ENCODE data around the gene CDH4. TPM values are rescaled to one million over a fixed set of nuclear protein-coding genes. Genes with fewer than 3 reads are reported as not detected.

The CDH4 gene
- total and polyA plus RNA-seq, 2 donors (not counting 3 experiments of a cell fraction or from before 2014, with no cell fraction given): 0.17 to 0.51 TPM

DNA sequence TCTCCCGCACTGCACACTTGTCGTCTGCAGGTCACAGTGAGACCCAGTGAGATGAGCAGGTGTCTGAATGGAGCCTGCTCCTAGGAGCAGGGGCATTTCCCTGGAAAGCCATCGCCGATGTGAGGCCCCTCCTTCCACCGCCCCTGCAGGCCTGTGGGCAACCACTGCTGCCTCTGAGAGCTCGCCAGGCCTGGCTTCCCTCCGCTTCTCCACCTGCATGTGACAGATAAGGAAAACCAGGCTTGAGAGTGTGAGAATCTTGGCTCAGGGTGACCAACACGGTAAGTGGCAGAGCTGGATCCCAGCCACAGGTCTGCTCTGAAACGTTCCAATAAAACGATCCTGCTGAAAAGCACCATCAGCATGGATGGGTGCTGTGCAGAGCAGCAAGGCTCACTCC lies 332.8 kb downstream of the CDH4 start:
- Histone ChIP-seq H3K4me1 (ENCODE audit: control insufficient read depth, extremely low read depth, insufficient read depth, low read length) (no peaks in the 10 kb centered on the region), H3K27ac (ENCODE audit: insufficient read depth, low read depth, low read length) (no peak overlapping the region), H3K27me3 (ENCODE audit: control insufficient read depth in 2 of 2, insufficient read depth in 2 of 2, low read length in 2 of 2) (no peaks in the 10 kb centered on the region), H3K36me3 (ENCODE audit: control insufficient read depth in 2 of 2, extremely low read depth in 1 of 2, insufficient read depth in 2 of 2, low read length in 2 of 2) (no peaks in the 10 kb centered on the region), H4K20me1 (replicated peaks; ENCODE audit: control insufficient read depth, extremely low read depth, insufficient read depth, low read length) (no peaks in the 10 kb centered on the region), H3K79me2 (ENCODE audit: control insufficient read depth, insufficient read depth, low read length) (no peaks in the 10 kb centered on the region), H3K9me1 (replicated peaks; ENCODE audit: control insufficient read depth, extremely low read depth, insufficient read depth, low read length) (no peaks in the 10 kb centered on the region), H3K4me3 (replicated peaks in 1 of 3; ENCODE audit: insufficient read depth in 1 of 3, low read depth in 1 of 3, low read length in 3 of 3) (no peak overlapping the region), H3K9ac (replicated peaks; ENCODE audit: extremely low read depth, insufficient read depth, low read length) (no peak overlapping the region), H2AFZ (ENCODE audit: low read depth, low read length) (no peak overlapping the region), H3K4me2 (ENCODE audit: insufficient read depth, low read length) (no peak overlapping the region), H3K9me3 (replicated peaks; ENCODE audit: control insufficient read depth, insufficient read depth, low read length) (peaks cover 8% of the 10 kb centered on the region)
- intact Hi-C loops (cut with micrococcal nuclease): no loop called here
- dilution Hi-C loops (cut with MboI; ENCODE audit: extremely low pct_ligation_motif_present, low sequenced_read_pairs): no loop called here
- ChIA-PET POLR2A (no interaction called here), CTCF (no interaction called here)
- FAIRE-seq: no peak
- BruUV-seq (replicated peaks): no TSS peak
- no peak for DNase-seq (ENCODE audit: low read depth, low spot score)
- TF ChIP-seq JUN (IDR thresholded peaks at IDR 0.05; ENCODE audit: borderline replicate concordance, insufficient read depth, insufficient read length, low read depth): no peak
- no peak for TF ChIP-seq POLR2AphosphoS5 (IDR thresholded peaks at IDR 0.05; ENCODE audit: insufficient read depth, low read depth, low read length)
- TF ChIP-seq EZH2 (IDR thresholded peaks at IDR 0.05; ENCODE audit: borderline replicate concordance, low read depth, low read length, severe bottlenecking): no peak
- no peak for TF ChIP-seq GATA2 (IDR thresholded peaks at IDR 0.05; ENCODE audit: insufficient read depth, insufficient read length, low read depth, low read length)
- TF ChIP-seq, protein P1, sequence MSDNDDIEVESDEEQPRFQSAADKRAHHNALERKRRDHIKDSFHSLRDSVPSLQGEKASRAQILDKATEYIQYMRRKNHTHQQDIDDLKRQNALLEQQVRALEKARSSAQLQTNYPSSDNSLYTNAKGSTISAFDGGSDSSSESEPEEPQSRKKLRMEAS (IDR thresholded peaks at IDR 0.05; ENCODE audit: insufficient read depth, insufficient read length): no peak
- no peak for TF ChIP-seq POLR2A (IDR thresholded peaks at IDR 0.05; ENCODE audit: low read depth, low read length)
- TF ChIP-seq FOS (IDR thresholded peaks at IDR 0.05; ENCODE audit: borderline replicate concordance, insufficient read depth, low read length): no peak
- TF ChIP-seq MYC (IDR thresholded peaks at IDR 0.05; ENCODE audit: low read depth, low read length): no peak
- TF ChIP-seq, protein P2, sequence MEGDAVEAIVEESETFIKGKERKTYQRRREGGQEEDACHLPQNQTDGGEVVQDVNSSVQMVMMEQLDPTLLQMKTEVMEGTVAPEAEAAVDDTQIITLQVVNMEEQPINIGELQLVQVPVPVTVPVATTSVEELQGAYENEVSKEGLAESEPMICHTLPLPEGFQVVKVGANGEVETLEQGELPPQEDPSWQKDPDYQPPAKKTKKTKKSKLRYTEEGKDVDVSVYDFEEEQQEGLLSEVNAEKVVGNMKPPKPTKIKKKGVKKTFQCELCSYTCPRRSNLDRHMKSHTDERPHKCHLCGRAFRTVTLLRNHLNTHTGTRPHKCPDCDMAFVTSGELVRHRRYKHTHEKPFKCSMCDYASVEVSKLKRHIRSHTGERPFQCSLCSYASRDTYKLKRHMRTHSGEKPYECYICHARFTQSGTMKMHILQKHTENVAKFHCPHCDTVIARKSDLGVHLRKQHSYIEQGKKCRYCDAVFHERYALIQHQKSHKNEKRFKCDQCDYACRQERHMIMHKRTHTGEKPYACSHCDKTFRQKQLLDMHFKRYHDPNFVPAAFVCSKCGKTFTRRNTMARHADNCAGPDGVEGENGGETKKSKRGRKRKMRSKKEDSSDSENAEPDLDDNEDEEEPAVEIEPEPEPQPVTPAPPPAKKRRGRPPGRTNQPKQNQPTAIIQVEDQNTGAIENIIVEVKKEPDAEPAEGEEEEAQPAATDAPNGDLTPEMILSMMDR (IDR thresholded peaks at IDR 0.05; ENCODE audit: extremely low read depth in 1 of 2, insufficient read depth in 1 of 2, low read depth in 1 of 2, low read length in 2 of 2): no peak

Measured in endothelial cell of umbilical vein (primary cell).